Mucosa of stomach (tissue), 1 donor: ENCODE data around the gene COL15A1.
"Not testable (repeated sequence)": the region's sequence is repeated elsewhere in the genome, so short reads cannot be mapped to it uniquely, and the experiment has no call there.

Experiments
- H3K27me3 ChIP-seq: one replicate; pipeline ENCODE4 v1.7.0; 2013; ENCODE audit warnings: mild to moderate bottlenecking, low read length; ENCODE audit not compliant: control insufficient read depth, insufficient read depth
- H3K36me3 ChIP-seq: one replicate; pipeline ENCODE4 v1.7.0; 2013; ENCODE audit warnings: low read length; ENCODE audit not compliant: control insufficient read depth, insufficient read depth
- H3K4me1 ChIP-seq: one replicate; pipeline ENCODE4 v1.7.0; 2013; ENCODE audit warnings: mild to moderate bottlenecking, low read length; ENCODE audit not compliant: control insufficient read depth, insufficient read depth
- H3K4me3 ChIP-seq: one replicate; pipeline ENCODE4 v1.7.0; 2013; ENCODE audit warnings: low read length
- H3K9ac ChIP-seq: one replicate; pipeline ENCODE4 v1.7.0; 2013; ENCODE audit warnings: mild to moderate bottlenecking, low read length, moderate library complexity
- H3K9me3 ChIP-seq: one replicate; pipeline ENCODE4 v1.7.0; 2013; ENCODE audit warnings: mild to moderate bottlenecking, low read length, moderate library complexity; ENCODE audit not compliant: control insufficient read depth
- donor health status: Pancreatic carcinoma.

Gene COL15A1

DNA sequence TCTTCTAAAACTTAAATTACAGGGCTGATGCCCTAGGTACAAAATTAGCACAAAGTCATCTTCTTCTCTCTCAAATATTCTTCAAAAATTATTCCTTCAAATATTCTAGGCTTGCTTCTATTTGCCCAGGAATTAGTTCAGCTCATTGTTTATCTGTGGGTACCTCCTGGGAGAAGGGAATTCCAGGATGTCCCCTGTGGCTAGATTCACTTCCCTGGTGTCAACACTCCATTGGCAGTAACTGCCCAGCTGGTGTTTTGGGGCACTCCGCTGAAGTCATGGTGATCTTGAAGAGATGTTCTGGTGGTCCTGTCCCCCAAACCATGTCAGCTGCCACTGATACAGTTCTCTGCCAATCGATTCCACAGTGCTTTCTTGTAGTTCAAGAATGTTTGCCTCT, 135.0 kb downstream of the COL15A1 start:
- no peaks in the 10 kb centered on the region for H3K4me1 ChIP-seq
- no peak overlapping the region for H3K4me3 ChIP-seq
- no peak overlapping the region for H3K9ac ChIP-seq
- H3K36me3 ChIP-seq, result no peaks in the 10 kb centered on the region
- no peaks in the 10 kb centered on the region for H3K27me3 ChIP-seq
- no peaks in the 10 kb centered on the region for H3K9me3 ChIP-seq

DNA sequence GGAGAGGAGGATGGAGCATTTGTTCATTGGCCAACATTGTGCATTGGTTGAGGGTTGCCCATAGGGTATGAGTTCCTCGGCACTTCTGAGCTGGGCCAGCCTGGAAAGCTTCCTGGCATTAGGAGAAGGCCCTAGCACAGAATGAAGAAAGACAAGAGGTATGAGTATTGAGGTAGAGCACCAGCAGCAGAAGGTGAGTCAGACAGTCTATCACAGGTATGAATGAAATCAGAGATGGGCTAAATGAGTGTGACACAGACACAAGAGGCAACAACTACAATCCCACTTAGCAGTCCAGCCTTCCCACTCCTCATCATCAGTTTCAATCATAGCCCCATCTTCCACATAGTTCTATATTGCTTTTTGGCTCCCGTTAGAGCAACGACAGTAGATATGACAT, 135.8 kb downstream of the COL15A1 start:
- Histone ChIP-seq H3K4me1 (no peaks in the 10 kb centered on the region), H3K9ac (no peak overlapping the region), H3K36me3 (no peaks in the 10 kb centered on the region), H3K4me3 (no peak overlapping the region), H3K27me3 (no peaks in the 10 kb centered on the region), H3K9me3 (no peaks in the 10 kb centered on the region)

DNA sequence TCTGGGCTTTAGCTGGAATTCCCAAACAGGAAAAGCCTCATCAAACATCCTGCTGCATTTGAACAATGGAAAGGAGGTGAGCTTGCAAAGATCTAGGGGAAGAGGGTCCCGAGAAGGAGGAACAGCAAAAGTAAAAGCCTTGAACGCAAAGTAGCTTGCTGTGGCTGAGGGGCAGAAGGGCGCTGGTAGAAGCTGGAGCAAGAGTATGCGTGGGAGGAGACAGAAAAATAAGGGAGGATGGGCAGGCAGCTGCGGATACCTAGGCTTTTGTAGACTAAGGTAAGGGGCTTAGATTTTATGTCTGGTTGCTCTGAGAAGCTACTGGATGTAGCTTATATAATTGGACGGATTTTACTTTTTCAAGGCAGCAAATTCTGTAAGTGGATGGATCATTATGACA, 139.3 kb downstream of the COL15A1 start:
- Histone ChIP-seq H3K36me3 (no peaks in the 10 kb centered on the region), H3K9me3 (no peaks in the 10 kb centered on the region)

DNA sequence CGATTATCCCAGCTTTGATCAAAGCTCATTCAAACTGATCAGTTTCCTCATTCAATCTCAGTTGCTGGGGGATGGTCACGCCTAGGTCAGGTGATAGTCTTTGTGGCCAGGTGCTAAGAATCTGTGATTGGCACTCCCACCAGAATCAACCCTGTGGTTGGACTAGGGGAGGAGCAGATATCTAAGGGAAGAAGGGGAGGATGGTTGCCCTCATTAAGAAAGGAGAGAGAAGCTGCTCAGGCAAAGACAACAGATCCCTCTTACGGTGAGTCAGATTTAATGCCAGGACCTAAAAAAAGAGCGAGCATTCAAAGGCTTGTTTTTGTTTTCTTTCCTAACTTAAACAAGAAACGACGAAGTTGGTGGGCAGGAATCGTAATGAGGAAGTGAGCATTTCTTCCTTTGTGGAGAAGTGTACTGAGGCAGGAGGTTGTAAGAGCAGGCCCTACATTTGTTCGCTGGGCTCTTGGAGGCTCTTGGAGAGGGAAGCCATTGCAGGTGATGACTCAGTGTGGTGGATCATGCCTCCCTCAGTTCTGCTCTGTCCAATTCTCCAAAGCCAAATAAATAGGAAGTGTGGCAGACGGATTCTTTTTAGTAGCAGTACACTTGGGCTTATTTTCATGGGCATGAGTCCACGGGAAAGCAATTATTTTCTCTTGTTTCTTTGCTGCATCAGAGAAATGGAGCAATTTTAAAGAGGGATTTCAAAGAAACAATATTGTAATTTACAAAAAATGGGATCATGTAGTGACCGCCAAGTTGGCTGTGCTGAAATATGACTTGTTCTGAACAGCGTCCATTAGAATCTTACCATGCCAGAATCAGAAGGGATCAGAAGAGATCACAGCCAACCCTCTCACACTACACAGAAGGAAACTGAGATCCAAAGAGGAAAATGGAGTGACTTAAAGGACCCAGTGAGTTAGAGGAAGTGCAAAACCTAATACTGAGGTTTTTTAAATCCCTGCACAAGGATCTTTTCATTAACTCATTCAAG, 142.5 kb downstream of the COL15A1 start:
- Histone ChIP-seq H3K4me3 (no peak overlapping the region), H3K36me3 (no peaks in the 10 kb centered on the region), H3K27me3 (no peaks in the 10 kb centered on the region), H3K4me1 (no peaks in the 10 kb centered on the region), H3K9me3 (no peaks in the 10 kb centered on the region), H3K9ac (no peak overlapping the region)

More for the DNA sequence above, 139.3 kb downstream of the COL15A1 start:
- H3K27me3 ChIP-seq, result no peaks in the 10 kb centered on the region
- H3K4me1 ChIP-seq, result no peaks in the 10 kb centered on the region
- no peak overlapping the region for H3K9ac ChIP-seq
- H3K4me3 ChIP-seq, result no peak overlapping the region

DNA sequence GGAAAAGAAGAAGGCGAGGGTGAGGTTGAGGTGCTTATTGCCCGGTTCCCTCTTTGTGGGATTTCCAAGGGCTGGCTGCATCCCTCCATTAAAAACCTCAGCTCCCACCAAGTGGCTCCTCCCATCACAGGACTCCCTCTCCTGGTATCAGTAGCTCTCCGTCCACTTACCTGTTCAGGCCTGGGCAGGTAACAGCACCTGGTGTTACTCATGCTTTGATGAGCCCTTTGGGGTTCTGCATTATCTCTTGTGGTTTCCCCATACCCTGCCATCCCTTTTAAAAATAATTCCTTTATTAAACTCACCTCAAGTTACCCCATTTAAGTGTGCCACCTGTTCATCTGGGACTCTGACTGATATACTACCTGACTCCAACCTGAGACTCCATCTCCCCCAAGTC, 143.8 kb downstream of the COL15A1 start:
- Histone ChIP-seq H3K36me3 (no peaks in the 10 kb centered on the region), H3K9me3 (no peaks in the 10 kb centered on the region), H3K4me3 (no peak overlapping the region), H3K27me3 (no peaks in the 10 kb centered on the region), H3K4me1 (no peaks in the 10 kb centered on the region), H3K9ac (no peak overlapping the region)

DNA sequence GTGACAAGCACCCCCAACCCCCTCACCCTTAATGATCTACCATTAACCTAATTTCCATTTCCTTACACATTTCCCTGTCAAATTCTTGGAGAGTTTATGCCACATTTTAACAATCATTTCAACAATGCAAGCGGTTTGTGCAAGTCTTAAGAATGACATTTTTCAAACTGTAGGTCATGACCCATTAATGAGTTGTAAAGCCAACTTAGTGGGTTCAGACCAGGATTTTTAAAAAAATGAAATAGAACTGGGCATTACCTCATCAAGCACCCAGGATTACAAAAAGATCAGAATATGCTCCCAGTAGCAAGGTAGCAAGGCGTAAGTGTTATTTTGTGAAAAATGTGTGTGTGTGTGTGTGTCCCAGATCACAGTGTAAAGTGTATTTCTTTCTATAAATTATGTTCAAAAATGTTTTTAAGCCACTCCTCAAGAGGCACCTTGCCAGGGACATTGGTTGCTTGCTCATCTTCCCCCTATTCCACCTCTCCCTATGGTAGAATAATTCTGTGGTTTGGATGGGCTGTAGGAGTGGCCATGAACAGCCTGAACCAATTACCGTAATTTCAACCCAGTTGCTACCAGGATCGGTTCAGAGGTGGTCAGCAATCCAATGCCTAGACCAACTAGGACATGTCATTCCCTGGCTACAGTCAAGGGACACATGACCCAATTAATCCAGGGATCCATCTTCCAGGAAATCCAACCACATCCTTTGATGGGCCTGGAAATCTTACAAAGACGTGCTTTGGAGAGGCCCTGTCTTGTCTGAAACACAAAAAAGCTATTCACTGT, 146.8 kb downstream of the COL15A1 start:
- Histone ChIP-seq H3K9ac (no peak overlapping the region), H3K27me3 (no peaks in the 10 kb centered on the region), H3K4me1 (no peaks in the 10 kb centered on the region), H3K4me3 (no peak overlapping the region), H3K9me3 (no peaks in the 10 kb centered on the region), H3K36me3 (no peaks in the 10 kb centered on the region)

DNA sequence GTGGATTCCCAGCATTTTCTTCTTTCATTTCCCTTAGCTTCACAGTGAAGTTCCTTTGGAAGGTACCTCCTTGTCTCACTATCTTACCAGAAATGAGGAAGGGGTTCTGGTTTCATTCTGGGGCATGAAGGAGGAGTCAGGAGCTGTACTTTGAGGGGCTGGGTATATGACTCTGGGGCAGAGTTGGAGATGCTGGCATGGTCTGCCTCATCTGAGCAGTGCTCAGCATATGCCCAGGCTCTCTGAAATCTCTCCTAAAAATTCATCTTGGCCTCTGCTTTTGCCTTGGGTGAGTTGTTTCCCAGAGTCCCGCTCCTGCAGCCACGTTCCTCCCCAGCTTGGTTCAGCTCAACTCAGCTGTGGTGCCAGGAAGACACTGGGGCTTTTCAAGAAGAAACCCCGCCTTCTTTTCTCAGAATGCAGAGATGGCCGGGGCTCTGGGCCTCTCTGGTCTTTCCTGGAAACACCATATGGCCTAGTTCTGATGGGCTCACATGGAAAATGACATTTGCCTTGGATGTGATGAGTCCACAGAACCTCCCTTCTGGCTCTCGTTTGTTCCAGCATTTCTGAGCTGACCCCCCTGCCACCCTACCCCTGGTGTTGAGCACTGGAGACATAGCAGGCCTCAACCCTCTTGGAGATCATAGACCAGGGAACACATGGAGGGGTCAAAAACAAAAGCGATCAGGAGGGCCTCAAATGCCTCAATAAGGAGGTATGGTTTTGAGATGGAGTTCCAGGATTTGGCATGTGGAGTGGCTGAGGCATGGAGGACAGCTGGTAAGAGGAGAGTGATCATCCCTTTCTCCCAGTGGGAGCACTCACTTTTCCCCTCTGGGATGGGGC, 149.2 kb downstream of the COL15A1 start:
- H3K27me3 ChIP-seq, result no peaks in the 10 kb centered on the region
- H3K9me3 ChIP-seq, result no peaks in the 10 kb centered on the region
- H3K36me3 ChIP-seq, result no peaks in the 10 kb centered on the region
- H3K4me1 ChIP-seq, result no peaks in the 10 kb centered on the region
- no peak overlapping the region for H3K9ac ChIP-seq
- no peak overlapping the region for H3K4me3 ChIP-seq

DNA sequence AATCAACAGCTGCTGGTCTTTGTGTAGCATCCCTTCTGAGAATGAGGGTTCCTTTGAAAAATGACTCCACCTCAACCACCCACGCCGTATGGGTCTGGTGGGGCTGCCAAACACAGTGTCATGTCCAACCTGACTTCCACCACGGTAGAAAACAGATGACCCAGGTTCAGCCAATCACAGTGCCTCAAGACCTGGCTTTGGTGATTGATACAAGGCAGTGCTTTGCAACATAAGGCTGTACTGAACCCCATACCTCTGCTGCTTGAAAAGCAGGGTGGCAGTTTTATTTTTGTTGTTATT, 149.7 kb downstream of the COL15A1 start:
- Histone ChIP-seq H3K27me3 (no peaks in the 10 kb centered on the region), H3K9ac (no peak overlapping the region), H3K4me1 (no peaks in the 10 kb centered on the region), H3K4me3 (no peak overlapping the region), H3K36me3 (no peaks in the 10 kb centered on the region), H3K9me3 (no peaks in the 10 kb centered on the region)

DNA sequence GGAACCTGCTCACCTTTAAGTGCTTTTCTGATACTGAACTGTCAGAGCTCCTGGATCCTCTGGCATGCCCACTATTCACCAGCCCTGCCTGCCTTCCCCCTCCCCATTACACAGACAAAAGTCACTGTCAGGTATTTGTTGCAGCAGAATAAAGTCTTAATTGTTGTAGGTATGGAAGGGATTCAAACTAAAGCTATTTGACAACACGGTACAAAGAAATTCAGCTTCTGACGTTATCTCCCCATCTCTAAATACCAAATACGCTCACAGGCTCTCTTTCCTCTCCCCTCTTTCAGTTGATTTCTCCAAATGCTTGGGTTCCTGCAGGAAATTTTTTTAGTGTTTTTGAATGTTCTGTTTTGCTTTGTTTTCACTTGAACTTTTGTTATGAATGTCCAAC, 151.9 kb downstream of the COL15A1 start:
- Histone ChIP-seq H3K36me3 (no peaks in the 10 kb centered on the region), H3K9ac (no peak overlapping the region), H3K9me3 (no peaks in the 10 kb centered on the region), H3K27me3 (no peaks in the 10 kb centered on the region), H3K4me3 (no peak overlapping the region), H3K4me1 (no peaks in the 10 kb centered on the region)

DNA sequence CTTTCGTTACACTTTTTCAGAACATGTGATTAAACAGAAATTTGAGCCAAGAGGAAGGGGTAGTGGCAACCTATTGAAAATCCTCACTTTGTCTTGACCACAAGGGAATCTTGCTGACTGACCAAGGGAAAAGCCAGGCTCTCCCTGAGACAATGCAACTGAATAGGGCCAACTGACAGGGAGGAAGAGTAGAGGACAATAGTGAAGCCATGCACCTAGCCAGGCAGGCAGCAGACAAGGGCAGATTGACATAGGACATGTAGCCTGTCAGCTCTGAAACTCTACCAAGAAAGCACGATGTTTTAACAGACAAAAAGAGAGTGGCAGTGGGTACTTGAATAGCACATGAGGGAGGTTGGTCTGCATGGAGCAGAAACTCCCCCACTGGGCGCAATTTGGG, 152.7 kb downstream of the COL15A1 start:
- H3K4me3 ChIP-seq, result no peak overlapping the region
- no peaks in the 10 kb centered on the region for H3K9me3 ChIP-seq

DNA sequence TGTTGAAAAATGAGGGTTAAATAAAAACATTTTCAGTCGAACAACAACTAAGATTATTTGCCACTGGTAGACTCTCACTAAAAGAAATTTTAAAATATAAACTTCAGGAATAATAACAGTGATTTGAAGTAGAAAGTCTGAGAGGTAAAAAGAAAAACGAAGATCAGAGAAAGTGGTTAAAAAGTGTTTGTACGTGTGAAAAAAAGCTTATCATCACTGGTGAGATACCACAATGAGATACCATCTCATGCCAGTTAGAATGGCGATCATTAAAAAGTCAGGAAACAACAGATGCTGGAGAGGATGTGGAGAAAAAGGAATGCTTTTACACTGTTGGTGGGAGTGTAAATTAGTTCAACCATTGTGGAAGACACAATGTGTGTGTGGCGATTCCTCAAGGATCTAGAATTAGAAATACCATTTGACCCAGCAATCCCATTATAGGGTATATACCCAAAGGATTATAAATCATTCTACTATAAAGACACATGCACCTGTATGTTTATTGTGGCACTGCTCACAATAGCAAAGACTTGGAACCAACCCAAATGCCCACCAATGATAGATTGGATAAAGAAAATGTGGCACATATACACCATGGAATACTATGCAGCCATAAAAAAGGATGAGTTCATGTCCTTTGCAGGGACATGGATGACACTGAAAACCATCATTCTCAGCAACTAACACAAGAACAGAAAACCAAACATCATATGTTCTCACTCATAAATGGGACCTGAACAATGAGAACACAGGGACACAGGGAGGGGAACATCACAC, 156.3 kb downstream of the COL15A1 start:
- H3K9ac ChIP-seq, H3K27me3 ChIP-seq, H3K36me3 ChIP-seq, H3K4me3 ChIP-seq, H3K9me3 ChIP-seq: not testable (repeated sequence)
- H3K4me1 ChIP-seq, result peaks cover 20% of the 10 kb centered on the region

More for the DNA sequence above, 152.7 kb downstream of the COL15A1 start:
- H3K27me3 ChIP-seq, result no peaks in the 10 kb centered on the region
- no peak overlapping the region for H3K9ac ChIP-seq
- no peaks in the 10 kb centered on the region for H3K36me3 ChIP-seq
- H3K4me1 ChIP-seq, result no peaks in the 10 kb centered on the region
